Stimulated activated CD8-positive, alpha-beta memory T cell treated with anti-CD3 and anti-CD28 coated beads, Interleukin-15, amount 100 ng/mL, for 1 hour (primary cell): Measurements from ENCODE around the gene EMID1.

Experiments
- DNase-seq: peaks from one replicate; pipeline ENCODE4 v3.0.0-alpha.2; 2020; ENCODE audit warnings: low read depth

EMID1 gene

GRCh38 chr22:29260601-29261315 is 55.1 kb downstream of the EMID1 start:
- DNase-seq = no peak

- no peak for DNase-seq
These were observed 58.1 kb downstream of the EMID1 start for GRCh38 chr22:29263791-29264276.

- DNase-seq = no peak
These were observed 59.6 kb downstream of the EMID1 start for GRCh38 chr22:29265305-29265704.

- DNase-seq = no peak
These were observed 60.2 kb downstream of the EMID1 start for GRCh38 chr22:29265929-29266328.

- no peak for DNase-seq
These were observed 61.1 kb downstream of the EMID1 start for GRCh38 chr22:29266564-29267461.

GRCh38 chr22:29267462-29267857 is 61.8 kb downstream of the EMID1 start:
- DNase-seq = no peak

- DNase-seq = peak; percentile 94
These were observed 62.3 kb downstream of the EMID1 start, which contains the start of the genes EWSR1 and RHBDD3 for GRCh38 chr22:29267858-29268510. EWSR1 (plus strand) TSS chr22:29268268; CDS start chr22:29268337, 69 bp downstream. RHBDD3 (minus strand) TSS chr22:29267981; CDS start chr22:29265626, 2,355 bp downstream.

GRCh38 chr22:29268511-29269229 is 63.0 kb downstream of the EMID1 start:
- no peak for DNase-seq

- no peak for DNase-seq
These were observed 63.5 kb downstream of the EMID1 start for GRCh38 chr22:29269230-29269604.

- no peak for DNase-seq
These were observed 64.2 kb downstream of the EMID1 start for GRCh38 chr22:29269731-29270474.

GRCh38 chr22:29270475-29271271 is 65.0 kb downstream of the EMID1 start:
- DNase-seq = no peak

GRCh38 chr22:29272624-29273023 is 66.9 kb downstream of the EMID1 start:
- no peak for DNase-seq

- no peak for DNase-seq
These were observed 69.5 kb downstream of the EMID1 start for GRCh38 chr22:29275167-29275566.

GRCh38 chr22:29275819-29276565 is 70.3 kb downstream of the EMID1 start:
- no peak for DNase-seq

GRCh38 chr22:29277927-29278326 is 72.2 kb downstream of the EMID1 start:
- no peak for DNase-seq

GRCh38 chr22:29284196-29284595 is 78.5 kb downstream of the EMID1 start:
- no peak for DNase-seq

- no peak for DNase-seq
These were observed 83.1 kb downstream of the EMID1 start for GRCh38 chr22:29288837-29289236.

- DNase-seq = no peak
These were observed 84.4 kb downstream of the EMID1 start for GRCh38 chr22:29290061-29290460.

- DNase-seq = no peak
These were observed 85.5 kb downstream of the EMID1 start for GRCh38 chr22:29291215-29291614.
